K562 (cell line): ENCODE data around the gene SLC2A4. TPM values are rescaled to one million over a fixed set of nuclear protein-coding genes. Genes with fewer than 3 reads are reported as not detected.

Experiments used
- CBX5 ChIP-seq: IDR thresholded peaks from 2 replicates; pipeline ENCODE4 v1.6.1; 2014; ENCODE audit warnings: low read depth, borderline replicate concordance
- CHD2 ChIP-seq: IDR thresholded peaks from 2 replicates; pipeline ENCODE4 v1.6.1; 2011; ENCODE audit warnings: low read depth, low read length
- CXXC5 ChIP-seq: fragments of 250-450 bp; sonication (Bioruptor Pico); IDR thresholded peaks from 2 replicates; pipeline ENCODE4 v1.8.0; 2022; ENCODE audit warnings: inconsistent platforms, mild to moderate bottlenecking, moderate library complexity
- E2F8 ChIP-seq: fragments of 450-650 bp; IDR thresholded peaks from 2 replicates; pipeline ENCODE4 v1.7.1; 2018; ENCODE audit warnings: mild to moderate bottlenecking, low read depth; ENCODE audit not compliant: partially characterized antibody
- EGR1 ChIP-seq: fragments of 450-650 bp; conservative IDR thresholded peaks from 2 replicates; pipeline ENCODE4 v1.6.1; 2017; ENCODE audit warnings: mild to moderate bottlenecking
- ETV5 ChIP-seq: sonication (generic); formaldehyde crosslinking; IDR thresholded peaks from 2 replicates; pipeline ENCODE4 v1.4.0; 2020; ENCODE audit warnings: low read depth, mild to moderate bottlenecking, missing genetic modification reagents
- GABPB2 ChIP-seq: fragments of 250-450 bp; sonication (Bioruptor Pico); conservative IDR thresholded peaks from 2 replicates; pipeline ENCODE4 v1.5.1; 2021; ENCODE audit warnings: mild to moderate bottlenecking
- GATAD2A ChIP-seq: fragments of 450-650 bp; IDR thresholded peaks from 2 replicates; pipeline ENCODE4 v1.6.1; 2017
- HNRNPL ChIP-seq: fragments of 200-400 bp; formaldehyde crosslinking; IDR thresholded peaks from 2 replicates; pipeline ENCODE4 v1.6.1; 2017; ENCODE audit warnings: low read depth, mild to moderate bottlenecking, low read length
- HSF4 ChIP-seq: fragments of 250-450 bp; sonication (Bioruptor Pico); IDR thresholded peaks from 2 replicates; pipeline ENCODE4 v2.1.2; 2022; ENCODE audit warnings: mild to moderate bottlenecking, moderate library complexity, borderline replicate concordance
- KLF13 ChIP-seq: fragments of 450-650 bp; IDR thresholded peaks from 2 replicates; pipeline ENCODE4 v1.6.1; 2016; ENCODE audit warnings: missing genetic modification characterization, low read depth, mild to moderate bottlenecking, missing compliant biosample characterization, moderate library complexity, borderline replicate concordance
- MAZ ChIP-seq, 2 experiments: fragments of 450-650 bp in 1 of 2; sonication (generic) in 1 of 2; formaldehyde crosslinking; IDR thresholded peaks in 1 of 2; conservative IDR thresholded peaks in 1 of 2; 2 replicates each; pipeline versions ENCODE4 v1.4.0 to v1.5.0; 2020; ENCODE audit warnings: mild to moderate bottlenecking in 1 of 2, missing genetic modification reagents in 1 of 2
- MYC ChIP-seq, 2 experiments: fragments of 250-450 bp in 1 of 2; sonication (Bioruptor Pico) in 1 of 2; IDR thresholded peaks; 2 replicates each; pipeline versions ENCODE4 v1.5.1 to v1.6.1; 2012 to 2021; ENCODE audit warnings: low read depth in 2 of 2, borderline replicate concordance in 1 of 2, improper control_type of control experiment in 1 of 2, low read length in 1 of 2, mild to moderate bottlenecking in 1 of 2, moderate library complexity in 1 of 2
- NBN ChIP-seq: fragments of 450-650 bp; IDR thresholded peaks from 2 replicates; pipeline ENCODE4 v1.6.1; 2016; ENCODE audit warnings: low read depth, mild to moderate bottlenecking
- POLR2G ChIP-seq: fragments of 200-400 bp; formaldehyde crosslinking; IDR thresholded peaks from 2 replicates; pipeline ENCODE4 v1.6.1; 2017; ENCODE audit warnings: low read depth, mild to moderate bottlenecking, antibody characterized with exemption, low read length, moderate library complexity
- RB1 ChIP-seq: fragments of 450-650 bp; IDR thresholded peaks from 2 replicates; pipeline ENCODE4 v1.6.1; 2017; ENCODE audit warnings: low read depth, mild to moderate bottlenecking
- SAP30 ChIP-seq: fragments of 200-600 bp; sonication (generic); IDR thresholded peaks from 2 replicates; pipeline ENCODE4 v1.6.1; 2012; ENCODE audit warnings: borderline replicate concordance, low read depth, mild to moderate bottlenecking, moderate library complexity, low read length, control low read depth, inconsistent platforms; ENCODE audit not compliant: insufficient read depth, poor library complexity, severe bottlenecking
- TBP ChIP-seq: optimal IDR thresholded peaks from 2 replicates; pipeline ENCODE3; 2011; ENCODE audit warnings: low read depth, low read length, improper control_type of control experiment
- ZBTB7A ChIP-seq: IDR thresholded peaks from 2 replicates; pipeline ENCODE4 v1.6.1; 2011; ENCODE audit warnings: low read depth, mild to moderate bottlenecking, low read length, moderate library complexity, borderline replicate concordance; ENCODE audit not compliant: control insufficient read depth
- ZFX ChIP-seq: sonication (generic); formaldehyde crosslinking; IDR thresholded peaks from 2 replicates; pipeline ENCODE4 v1.8.0; 2022; ENCODE audit warnings: mild to moderate bottlenecking, missing genetic modification reagents, moderate library complexity
- polyA plus RNA-seq, 8 experiments: library from polyadenylated mRNA; depleted of rRNA in 4 of 8; stranded (reverse) in 5 of 8; unstranded in 3 of 8; fragments of >200 nt; fragmentation: Nextera tagmentation in 2 of 8; fragmentation: Illumina TruSeq in 1 of 8; extraction: Ambion mirVana in 2 of 8; extraction: Trizol in 1 of 8; gene quantifications; 2 replicates each; pipeline versions ENCODE4 v1.2.1 to v1.2.3, GENCODE V29; 2011 to 2014; ENCODE audit warnings: inconsistent platforms in 1 of 8, missing spikeins in 1 of 8
- total RNA-seq, 7 experiments: library from RNA; depleted of rRNA in 6 of 7; stranded (reverse); fragments of >200 nt in 6 of 7; fragmentation: Illumina TruSeq in 2 of 7; extraction: Trizol in 2 of 7; gene quantifications; 2 replicates each; pipeline versions ENCODE4 v1.2.1 to v1.2.3, GENCODE V29; 2011 to 2021; ENCODE audit warnings: low replicate concordance in 1 of 7
- TF ChIP-seq, protein P1 (sequence below): sonication (generic); formaldehyde crosslinking; IDR thresholded peaks from 2 replicates; pipeline ENCODE4 v1.8.0; 2023; ENCODE audit warnings: mild to moderate bottlenecking, missing genetic modification reagents
- TF ChIP-seq, protein P2 (sequence below): sonication (generic); formaldehyde crosslinking; IDR thresholded peaks from 2 replicates; pipeline ENCODE4 v1.9.0; 2022; ENCODE audit warnings: mild to moderate bottlenecking, missing genetic modification reagents

Gene SLC2A4
- total and polyA plus RNA-seq, 9 of the 15 experiments (the other 6 are each of a cell fraction or from before 2014, with no cell fraction given): 0.74 to 3.5 (median 1.6) TPM

GRCh38 chr17:7281074-7281952 lies at the start of gene SLC2A4 (continued):
- TF ChIP-seq CXXC5 (CRISPR knock-in tag) (peak; percentile 14; the same call in 1 of the 2 replicates), TBP (peak; percentile 35), CHD2 (peak; percentile 79), MAZ (CRISPR knock-in tag; conservative IDR thresholded peaks at IDR 0.05 in 1 of 2, IDR thresholded peaks at IDR 0.05 in 1 of 2) (peak in 1 of 2 experiments; percentile 40; a peak in 1 of 4 replicates), GATAD2A (no peak), KLF13 (tag) (peak; percentile 74; the same call in 1 of the 2 replicates), EGR1 (peak; percentile 70), HNRNPL (no peak), MYC (IDR thresholded peaks at IDR 0.05; ENCODE audit: low read depth, low read length) (peak; percentile 92), MYC (CRISPR knock-in tag; IDR thresholded peaks at IDR 0.05; ENCODE audit: borderline replicate concordance, low read depth) (peak; percentile 46; the same call in 1 of the 2 replicates), ZFX (CRISPR knock-in tag) (peak; percentile 34; the same call in 1 of the 2 replicates), ZBTB7A (peak; percentile 45), HSF4 (CRISPR knock-in tag) (no peak), SAP30 (peak; percentile 87), GABPB2 (CRISPR knock-in tag) (no peak), CBX5 (no peak), NBN (no peak), POLR2G (peak; percentile 59), E2F8 (peak; percentile 73), ETV5 (CRISPR knock-in tag) (no peak), RB1 (peak; percentile 16; the same call in 1 of the 2 replicates)
- TF ChIP-seq, protein P1, sequence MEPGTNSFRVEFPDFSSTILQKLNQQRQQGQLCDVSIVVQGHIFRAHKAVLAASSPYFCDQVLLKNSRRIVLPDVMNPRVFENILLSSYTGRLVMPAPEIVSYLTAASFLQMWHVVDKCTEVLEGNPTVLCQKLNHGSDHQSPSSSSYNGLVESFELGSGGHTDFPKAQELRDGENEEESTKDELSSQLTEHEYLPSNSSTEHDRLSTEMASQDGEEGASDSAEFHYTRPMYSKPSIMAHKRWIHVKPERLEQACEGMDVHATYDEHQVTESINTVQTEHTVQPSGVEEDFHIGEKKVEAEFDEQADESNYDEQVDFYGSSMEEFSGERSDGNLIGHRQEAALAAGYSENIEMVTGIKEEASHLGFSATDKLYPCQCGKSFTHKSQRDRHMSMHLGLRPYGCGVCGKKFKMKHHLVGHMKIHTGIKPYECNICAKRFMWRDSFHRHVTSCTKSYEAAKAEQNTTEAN (CRISPR knock-in tag): no peak
- TF ChIP-seq, protein P2, sequence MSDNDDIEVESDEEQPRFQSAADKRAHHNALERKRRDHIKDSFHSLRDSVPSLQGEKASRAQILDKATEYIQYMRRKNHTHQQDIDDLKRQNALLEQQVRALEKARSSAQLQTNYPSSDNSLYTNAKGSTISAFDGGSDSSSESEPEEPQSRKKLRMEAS: peak; percentile 73
